ENCODE results near the gene APRT.

DNA sequence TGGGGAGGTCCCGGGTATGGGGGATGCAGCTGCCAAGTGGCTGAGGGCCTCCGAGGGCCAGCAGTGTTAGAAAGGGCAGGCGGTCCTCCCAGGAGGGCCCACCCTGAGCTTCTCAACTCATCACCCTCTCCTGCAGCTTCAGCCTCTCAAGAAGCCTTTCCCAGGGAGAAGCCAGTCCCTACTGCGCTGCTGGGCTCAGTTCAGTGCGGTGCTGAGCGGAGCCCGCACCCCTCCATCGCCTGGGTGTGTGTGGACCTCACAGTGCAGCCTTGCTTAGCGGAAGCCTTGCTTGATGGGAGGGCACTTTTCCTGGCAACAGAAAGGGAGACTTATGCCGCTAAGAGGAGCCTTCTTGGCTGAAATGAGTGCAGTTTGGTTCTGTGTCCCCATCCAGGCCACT, 3.5 kb upstream of the APRT start:
- TF ChIP-seq, protein P1, sequence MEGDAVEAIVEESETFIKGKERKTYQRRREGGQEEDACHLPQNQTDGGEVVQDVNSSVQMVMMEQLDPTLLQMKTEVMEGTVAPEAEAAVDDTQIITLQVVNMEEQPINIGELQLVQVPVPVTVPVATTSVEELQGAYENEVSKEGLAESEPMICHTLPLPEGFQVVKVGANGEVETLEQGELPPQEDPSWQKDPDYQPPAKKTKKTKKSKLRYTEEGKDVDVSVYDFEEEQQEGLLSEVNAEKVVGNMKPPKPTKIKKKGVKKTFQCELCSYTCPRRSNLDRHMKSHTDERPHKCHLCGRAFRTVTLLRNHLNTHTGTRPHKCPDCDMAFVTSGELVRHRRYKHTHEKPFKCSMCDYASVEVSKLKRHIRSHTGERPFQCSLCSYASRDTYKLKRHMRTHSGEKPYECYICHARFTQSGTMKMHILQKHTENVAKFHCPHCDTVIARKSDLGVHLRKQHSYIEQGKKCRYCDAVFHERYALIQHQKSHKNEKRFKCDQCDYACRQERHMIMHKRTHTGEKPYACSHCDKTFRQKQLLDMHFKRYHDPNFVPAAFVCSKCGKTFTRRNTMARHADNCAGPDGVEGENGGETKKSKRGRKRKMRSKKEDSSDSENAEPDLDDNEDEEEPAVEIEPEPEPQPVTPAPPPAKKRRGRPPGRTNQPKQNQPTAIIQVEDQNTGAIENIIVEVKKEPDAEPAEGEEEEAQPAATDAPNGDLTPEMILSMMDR (conservative IDR thresholded peaks at IDR 0.05 in 1 of 2, IDR thresholded peaks at IDR 0.05 in 1 of 2; ENCODE audit: extremely low read depth in 1 of 2, insufficient read depth in 1 of 2, low read depth in 1 of 2, low read length in 2 of 2): no peak
- TF ChIP-seq EZH2 (IDR thresholded peaks at IDR 0.05; ENCODE audit: borderline replicate concordance, low read length): no peak
